Measurements from ENCODE around the gene DAGLA.

DAGLA gene

DNA sequence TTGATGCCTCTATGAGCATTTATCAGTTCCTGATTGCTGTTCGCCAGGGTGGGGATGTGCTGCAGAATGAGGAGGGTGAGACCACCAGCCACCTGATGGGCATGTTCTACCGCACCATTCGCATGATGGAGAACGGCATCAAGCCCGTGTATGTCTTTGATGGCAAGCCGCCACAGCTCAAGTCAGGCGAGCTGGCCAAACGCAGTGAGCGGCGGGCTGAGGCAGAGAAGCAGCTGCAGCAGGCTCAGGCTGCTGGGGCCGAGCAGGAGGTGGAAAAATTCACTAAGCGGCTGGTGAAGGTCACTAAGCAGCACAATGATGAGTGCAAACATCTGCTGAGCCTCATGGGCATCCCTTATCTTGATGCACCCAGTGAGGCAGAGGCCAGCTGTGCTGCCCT lies 115.3 kb downstream of the DAGLA start:
- Histone ChIP-seq H3K27ac (no peak overlapping the region), H3K27me3 (no peaks in the 10 kb centered on the region), H3K4me1 (peaks cover 0 to 33% (median 18%) of the 10 kb centered on the region in 4 donors), H3K36me3 (peaks cover 0 to 12% (median under 1%) of the 10 kb centered on the region in 3 donors), H3K9me3 (no peaks in the 10 kb centered on the region), H3K4me3 (no peak overlapping the region)
- intact Hi-C loops (cut with DNase I; ENCODE audit: low total_unique reads): loop anchor here (5.0 to 10.0 kb wide), 3 partner anchors 92 to 309 kb away; no protein-coding TSS in a partner anchor
- no peak for DNase-seq
- TF ChIP-seq, protein P1, sequence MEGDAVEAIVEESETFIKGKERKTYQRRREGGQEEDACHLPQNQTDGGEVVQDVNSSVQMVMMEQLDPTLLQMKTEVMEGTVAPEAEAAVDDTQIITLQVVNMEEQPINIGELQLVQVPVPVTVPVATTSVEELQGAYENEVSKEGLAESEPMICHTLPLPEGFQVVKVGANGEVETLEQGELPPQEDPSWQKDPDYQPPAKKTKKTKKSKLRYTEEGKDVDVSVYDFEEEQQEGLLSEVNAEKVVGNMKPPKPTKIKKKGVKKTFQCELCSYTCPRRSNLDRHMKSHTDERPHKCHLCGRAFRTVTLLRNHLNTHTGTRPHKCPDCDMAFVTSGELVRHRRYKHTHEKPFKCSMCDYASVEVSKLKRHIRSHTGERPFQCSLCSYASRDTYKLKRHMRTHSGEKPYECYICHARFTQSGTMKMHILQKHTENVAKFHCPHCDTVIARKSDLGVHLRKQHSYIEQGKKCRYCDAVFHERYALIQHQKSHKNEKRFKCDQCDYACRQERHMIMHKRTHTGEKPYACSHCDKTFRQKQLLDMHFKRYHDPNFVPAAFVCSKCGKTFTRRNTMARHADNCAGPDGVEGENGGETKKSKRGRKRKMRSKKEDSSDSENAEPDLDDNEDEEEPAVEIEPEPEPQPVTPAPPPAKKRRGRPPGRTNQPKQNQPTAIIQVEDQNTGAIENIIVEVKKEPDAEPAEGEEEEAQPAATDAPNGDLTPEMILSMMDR (IDR thresholded peaks at IDR 0.05): no peak

DNA sequence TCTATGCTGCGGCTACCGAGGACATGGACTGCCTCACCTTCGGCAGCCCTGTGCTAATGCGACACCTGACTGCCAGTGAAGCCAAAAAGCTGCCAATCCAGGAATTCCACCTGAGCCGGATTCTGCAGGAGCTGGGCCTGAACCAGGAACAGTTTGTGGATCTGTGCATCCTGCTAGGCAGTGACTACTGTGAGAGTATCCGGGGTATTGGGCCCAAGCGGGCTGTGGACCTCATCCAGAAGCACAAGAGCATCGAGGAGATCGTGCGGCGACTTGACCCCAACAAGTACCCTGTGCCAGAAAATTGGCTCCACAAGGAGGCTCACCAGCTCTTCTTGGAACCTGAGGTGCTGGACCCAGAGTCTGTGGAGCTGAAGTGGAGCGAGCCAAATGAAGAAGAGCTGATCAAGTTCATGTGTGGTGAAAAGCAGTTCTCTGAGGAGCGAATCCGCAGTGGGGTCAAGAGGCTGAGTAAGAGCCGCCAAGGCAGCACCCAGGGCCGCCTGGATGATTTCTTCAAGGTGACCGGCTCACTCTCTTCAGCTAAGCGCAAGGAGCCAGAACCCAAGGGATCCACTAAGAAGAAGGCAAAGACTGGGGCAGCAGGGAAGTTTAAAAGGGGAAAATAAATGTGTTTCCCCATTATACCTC lies 115.8 kb downstream of the DAGLA start:
- Histone ChIP-seq H3K9me3 (no peaks in the 10 kb centered on the region), H3K4me3 (no peak overlapping the region), H3K36me3 (peaks cover 0 to 11% (median 0%) of the 10 kb centered on the region in 3 donors), H3K27me3 (no peaks in the 10 kb centered on the region), H3K4me1 (peaks cover 0 to 30% (median 16%) of the 10 kb centered on the region in 4 donors), H3K27ac (no peak overlapping the region)
- no peak for DNase-seq
- TF ChIP-seq, protein P1 (IDR thresholded peaks at IDR 0.05): no peak
- intact Hi-C loops (cut with DNase I; ENCODE audit: low total_unique reads): loop anchor here (5.0 to 10.0 kb wide), 3 partner anchors 91 to 309 kb away; no protein-coding TSS in a partner anchor

All from tibial artery (tissue), 4 donors.